BJ (cell line): ENCODE results near the gene SHLD1. TPM values are rescaled to one million over a fixed set of nuclear protein-coding genes. Genes with fewer than 3 reads are reported as not detected.

Experiments
- CTCF ChIA-PET: fragments of 350-600 bp; formaldehyde crosslinking; extraction: SDS; loops from one replicate; lab custom pipeline; 2021; ENCODE audit warnings: antibody characterized with exemption, inconsistent platforms; lab: Yijun Ruan, JAX
- POLR2A ChIA-PET: fragments of 300-600 bp; sonication (Branson Sonifier 250); formaldehyde crosslinking; extraction: SDS; loops from one replicate; lab custom pipeline; 2021; ENCODE audit warnings: antibody characterized with exemption; lab: Charles Lee
- DNase-seq: peaks from one replicate; pipeline ENCODE4 v3.0.0-alpha.2; 2011; ENCODE audit warnings: low read depth
- H3K27me3 ChIP-seq: 2 replicates; pipeline ENCODE4 v1.6.0; 2011; ENCODE audit warnings: low read length; ENCODE audit not compliant: control insufficient read depth, insufficient read depth
- H3K36me3 ChIP-seq: 2 replicates; pipeline ENCODE4 v1.5.1; 2011; ENCODE audit warnings: low read length; ENCODE audit not compliant: control insufficient read depth, insufficient read depth
- H3K4me3 ChIP-seq: 2 replicates; pipeline ENCODE4 v1.5.1; 2011; ENCODE audit warnings: low read depth, mild to moderate bottlenecking, control low read depth, low read length
- CTCF ChIP-seq: IDR thresholded peaks from 2 replicates; pipeline ENCODE4 v1.5.1; 2011; ENCODE audit warnings: low read depth, mild to moderate bottlenecking, control low read depth, inconsistent platforms, low read length, moderate library complexity; ENCODE audit not compliant: insufficient read depth
- polyA plus RNA-seq: library from polyadenylated mRNA; depleted of rRNA; stranded (reverse); fragments of >200 nt; gene quantifications from 2 replicates; pipeline ENCODE4 v1.2.3, GENCODE V29; 2011

Gene SHLD1
- polyA plus RNA-seq, 1 experiment, result 2.0 TPM

- Histone ChIP-seq H3K4me3 (no peak overlapping the region), H3K36me3 (no peaks in the 10 kb centered on the region), H3K27me3 (no peaks in the 10 kb centered on the region)
- CTCF ChIA-PET, result interaction anchor here (0.7 to 6.1 kb wide), 25 partner anchors 9 to 294 kb away, joined by 3 to 148 read pairs (median 7); no protein-coding TSS in a partner anchor
- no peak for DNase-seq
- POLR2A ChIA-PET, result interaction anchor here (0.7 kb wide), 1 partner anchor 190 kb away, joined by 3 read pairs; no protein-coding TSS in a partner anchor
- no peak for TF ChIP-seq CTCF
Measured at GRCh38 chr20:5787796-5788165, 37.6 kb downstream of the SHLD1 start.

- TF ChIP-seq CTCF, result peak; percentile 81
- peak; percentile 22 for DNase-seq
- ChIA-PET POLR2A (no interaction called here), CTCF (interaction anchor here (0.7 to 6.1 kb wide), 31 partner anchors 9 to 293 kb away, joined by 3 to 148 read pairs (median 4); no protein-coding TSS in a partner anchor)
- H3K4me3 ChIP-seq, result no peak overlapping the region
- H3K27me3 ChIP-seq, result no peaks in the 10 kb centered on the region
- no peaks in the 10 kb centered on the region for H3K36me3 ChIP-seq
Measured at GRCh38 chr20:5788385-5788895, 38.2 kb downstream of the SHLD1 start.

GRCh38 chr20:5789827-5790226 lies 39.6 kb downstream of the SHLD1 start:
- no peaks in the 10 kb centered on the region for H3K27me3 ChIP-seq
- ChIA-PET CTCF (interaction anchor here (0.9 to 6.1 kb wide), 7 partner anchors 25 to 259 kb away, joined by 3 to 148 read pairs (median 23); no protein-coding TSS in a partner anchor), POLR2A (no interaction called here)
- TF ChIP-seq CTCF, result no peak
- H3K36me3 ChIP-seq, result no peaks in the 10 kb centered on the region
- DNase-seq, result no peak
- no peak overlapping the region for H3K4me3 ChIP-seq

GRCh38 chr20:5793916-5794315 lies 43.7 kb downstream of the SHLD1 start:
- Histone ChIP-seq H3K27me3 (no peaks in the 10 kb centered on the region), H3K36me3 (no peaks in the 10 kb centered on the region), H3K4me3 (no peak overlapping the region)
- TF ChIP-seq CTCF, result no peak
- CTCF ChIA-PET, result interaction anchor here (0.6 to 2.6 kb wide), 4 partner anchors 9 to 291 kb away, joined by 3 to 9 read pairs (median 4); no protein-coding TSS in a partner anchor
- POLR2A ChIA-PET, result no interaction called here
- DNase-seq, result no peak

- Histone ChIP-seq H3K36me3 (no peaks in the 10 kb centered on the region), H3K4me3 (no peak overlapping the region), H3K27me3 (no peaks in the 10 kb centered on the region)
- DNase-seq, result no peak
- no peak for TF ChIP-seq CTCF
- POLR2A ChIA-PET, result interaction anchor here (0.7 kb wide), 1 partner anchor 306 kb away, joined by 16 read pairs; no protein-coding TSS in a partner anchor
- CTCF ChIA-PET, result interaction anchor here (1.3 to 2.3 kb wide), 5 partner anchors 8 to 268 kb away, joined by 3 to 13 read pairs (median 4); no protein-coding TSS in a partner anchor
Measured at GRCh38 chr20:5796331-5797040, 46.3 kb downstream of the SHLD1 start.
